HG02852 (cell line): Measurements from ENCODE around the gene SEMA3D.
A peak's percentile ranks its signal among the peaks of the same experiment; 100 is the strongest.

Source experiments
- ATAC-seq: cut with Tn5 transposase; IDR thresholded peaks from one replicate; pipeline ENCODE4 v1.9.1; 2021; ENCODE audit warnings: mild to moderate bottlenecking, moderate library complexity; ENCODE audit not compliant: unreplicated experiment

The SEMA3D gene

DNA sequence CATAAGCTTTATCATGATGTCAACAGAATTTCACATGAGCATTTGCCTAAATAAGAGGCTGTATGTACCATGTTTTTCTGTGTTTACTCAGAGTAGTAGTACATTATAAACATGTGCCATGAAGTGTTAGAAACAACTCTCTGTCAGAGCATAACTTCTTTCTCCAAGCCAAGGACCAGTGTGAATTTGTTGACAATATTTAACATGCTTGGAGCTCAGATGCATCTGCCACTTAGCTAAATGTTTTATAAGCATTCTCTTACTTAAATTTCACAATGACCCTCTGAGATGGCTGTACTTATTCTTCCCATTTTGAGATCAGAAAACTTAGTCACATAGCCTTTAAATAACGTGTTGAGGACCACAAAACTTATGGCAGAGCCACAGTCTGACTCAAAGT lies 105.0 kb downstream of the SEMA3D start:
- no peak for ATAC-seq

- no peak for ATAC-seq
These were observed 105.5 kb downstream of the SEMA3D start for GRCh38 chr7:85081392-85081791.

GRCh38 chr7:85079434-85079833 lies 107.4 kb downstream of the SEMA3D start:
- no peak for ATAC-seq

DNA sequence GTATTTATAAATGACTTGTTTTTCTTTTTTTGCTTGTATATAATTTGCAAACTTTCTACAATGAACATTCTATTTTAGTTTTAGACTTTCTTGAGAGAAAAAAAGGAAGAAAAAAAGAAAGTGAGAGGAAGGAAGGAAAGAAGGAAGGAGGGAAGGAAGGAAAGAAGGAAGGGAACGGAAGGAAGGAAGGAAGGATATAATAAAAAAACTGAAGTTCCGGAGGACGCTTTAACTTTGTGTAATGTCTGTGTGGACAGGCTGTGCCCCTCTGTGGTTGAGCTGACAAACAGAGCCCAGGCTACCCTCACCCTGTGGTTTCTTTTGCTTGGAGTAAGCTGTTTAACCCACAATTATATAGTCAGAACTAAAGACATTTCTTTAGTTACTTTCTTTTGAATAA lies 108.7 kb downstream of the SEMA3D start:
- ATAC-seq, result no peak

DNA sequence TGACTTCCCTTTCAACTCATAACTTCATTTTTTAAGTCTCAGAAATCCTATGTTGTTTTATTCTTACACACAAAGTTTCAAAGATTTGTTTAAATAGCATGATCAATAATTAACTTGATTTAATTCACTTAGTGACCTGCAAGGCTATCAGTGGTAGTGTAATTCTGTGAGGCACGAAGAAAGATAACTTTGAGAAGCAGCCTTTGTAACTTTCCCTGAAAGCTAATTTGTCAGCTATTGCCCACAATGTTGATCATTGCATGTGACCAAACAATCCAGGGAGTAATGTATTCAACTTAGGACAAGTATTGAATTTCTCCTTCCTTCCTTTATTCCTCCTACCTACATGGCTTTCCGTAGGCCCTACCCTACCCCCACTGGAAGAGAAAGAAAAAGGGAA lies 111.0 kb downstream of the SEMA3D start:
- ATAC-seq, result no peak

GRCh38 chr7:85074992-85075391 lies 111.9 kb downstream of the SEMA3D start:
- ATAC-seq, result no peak

DNA sequence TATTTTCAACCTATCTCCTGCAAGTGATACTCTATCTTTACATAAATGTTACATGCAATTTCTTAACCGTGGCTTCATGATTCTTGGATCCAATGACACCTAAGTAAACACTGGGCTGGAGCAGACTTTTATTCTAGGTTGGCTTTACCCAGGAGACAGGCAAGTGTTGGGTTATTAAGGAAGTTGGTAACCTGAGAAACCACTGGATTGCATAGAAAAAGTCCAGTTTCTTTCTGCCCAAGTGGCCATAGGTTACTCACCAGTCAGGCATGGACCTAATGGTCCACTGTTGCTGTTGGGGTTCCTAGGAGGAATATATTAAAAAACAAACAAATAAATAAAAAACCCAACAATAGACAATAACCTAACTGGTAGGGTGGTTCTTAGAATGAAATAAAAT lies 112.8 kb downstream of the SEMA3D start:
- ATAC-seq, result no peak

GRCh38 chr7:85070967-85071628 lies 115.8 kb downstream of the SEMA3D start:
- ATAC-seq, result no peak

DNA sequence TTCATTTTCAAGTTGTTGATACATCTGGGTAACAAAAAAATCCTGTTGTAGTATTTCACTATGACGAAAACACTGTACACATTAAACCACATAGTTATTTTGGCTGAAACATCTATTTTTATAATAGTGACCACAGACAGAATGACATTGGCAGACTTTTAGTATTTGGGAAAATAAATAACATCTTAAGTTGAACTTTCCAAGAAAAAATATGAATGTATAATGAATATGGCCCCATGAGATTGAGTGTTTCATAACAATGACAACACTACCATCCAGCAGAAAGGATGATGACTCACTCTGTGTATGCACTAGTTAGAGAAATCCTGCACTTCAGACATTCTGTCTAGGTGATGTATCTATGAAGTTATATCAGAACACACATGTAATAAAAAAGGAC lies 118.1 kb downstream of the SEMA3D start:
- ATAC-seq, result no peak

DNA sequence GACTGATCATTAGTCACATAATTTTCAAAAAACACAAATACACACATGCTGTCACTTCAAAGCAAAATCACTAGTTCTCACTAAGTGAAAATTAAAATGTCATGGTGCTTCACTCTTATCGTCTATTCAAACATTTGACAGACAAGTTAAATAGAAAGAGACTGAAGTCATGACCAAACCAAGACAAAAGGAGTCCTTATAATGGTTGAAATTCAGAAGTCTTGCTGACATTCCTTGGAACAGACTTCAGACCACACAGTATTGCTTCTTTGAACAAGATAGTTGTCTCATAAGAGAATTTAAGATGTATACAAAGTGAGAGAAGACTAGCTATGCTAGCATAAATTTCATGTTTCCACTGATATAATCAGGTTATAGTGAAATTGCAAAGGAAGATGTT lies 119.5 kb downstream of the SEMA3D start:
- no peak for ATAC-seq

DNA sequence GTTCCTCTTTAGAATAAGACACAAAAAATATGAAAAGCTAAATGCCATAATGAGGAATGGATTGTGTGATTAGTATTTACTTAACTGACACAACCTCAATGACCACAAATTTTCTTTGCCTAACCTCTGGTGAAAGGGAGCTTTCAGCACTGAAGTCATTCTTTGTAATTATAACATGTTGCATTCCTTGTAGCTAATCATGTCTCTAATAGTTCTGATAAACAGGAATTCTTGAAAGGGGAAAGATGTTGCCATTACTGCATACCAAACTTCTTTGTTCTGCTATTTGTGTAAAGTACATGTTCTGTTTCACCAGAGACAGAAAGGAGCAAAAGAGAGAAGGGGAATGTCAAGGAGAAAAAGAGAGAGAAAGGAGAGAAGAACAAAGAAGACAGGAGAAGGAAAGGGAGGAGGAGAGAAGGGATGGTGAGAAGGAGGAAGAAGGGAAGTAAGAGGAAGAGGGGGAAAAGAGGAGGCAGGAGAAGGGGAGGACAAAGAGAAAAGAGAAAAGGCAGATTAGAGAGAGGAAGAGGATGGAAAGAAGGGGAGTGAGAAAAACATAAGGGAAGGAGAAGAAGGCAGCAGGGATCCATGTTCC lies 120.9 kb downstream of the SEMA3D start:
- no peak for ATAC-seq

GRCh38 chr7:85065306-85065705 lies 121.5 kb downstream of the SEMA3D start:
- no peak for ATAC-seq

- no peak for ATAC-seq
These were observed 124.2 kb downstream of the SEMA3D start for GRCh38 chr7:85062651-85063050.

DNA sequence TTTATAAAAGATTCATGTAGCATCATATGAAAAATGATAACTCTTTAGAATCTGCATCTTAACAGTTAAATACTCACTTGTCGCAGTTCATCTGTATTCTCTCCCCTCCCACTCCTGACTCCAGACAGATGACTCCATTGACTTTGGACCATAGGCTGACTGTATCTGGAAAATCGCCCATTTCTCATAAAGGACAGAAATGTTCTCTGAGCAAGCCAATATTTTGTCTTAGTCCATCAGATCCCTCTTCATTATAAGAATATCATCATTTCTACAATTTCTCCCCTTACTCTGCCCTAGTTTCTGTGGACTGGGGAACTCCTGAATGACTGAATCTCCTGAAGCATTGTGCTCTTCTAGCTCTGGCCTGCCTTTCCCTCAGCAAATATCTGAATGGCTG lies 125.4 kb downstream of the SEMA3D start:
- ATAC-seq, result no peak

GRCh38 chr7:85060696-85061095 lies 126.2 kb downstream of the SEMA3D start:
- no peak for ATAC-seq

GRCh38 chr7:85055906-85056305 lies 130.9 kb downstream of the SEMA3D start:
- ATAC-seq, result no peak

GRCh38 chr7:85055196-85055595 lies 131.7 kb downstream of the SEMA3D start:
- no peak for ATAC-seq

- no peak for ATAC-seq
These were observed 132.6 kb downstream of the SEMA3D start for GRCh38 chr7:85054306-85054705.

GRCh38 chr7:85052894-85053293 lies 134.0 kb downstream of the SEMA3D start:
- ATAC-seq, result no peak

- ATAC-seq, result no peak
These were observed 134.7 kb downstream of the SEMA3D start for GRCh38 chr7:85052056-85052737.

DNA sequence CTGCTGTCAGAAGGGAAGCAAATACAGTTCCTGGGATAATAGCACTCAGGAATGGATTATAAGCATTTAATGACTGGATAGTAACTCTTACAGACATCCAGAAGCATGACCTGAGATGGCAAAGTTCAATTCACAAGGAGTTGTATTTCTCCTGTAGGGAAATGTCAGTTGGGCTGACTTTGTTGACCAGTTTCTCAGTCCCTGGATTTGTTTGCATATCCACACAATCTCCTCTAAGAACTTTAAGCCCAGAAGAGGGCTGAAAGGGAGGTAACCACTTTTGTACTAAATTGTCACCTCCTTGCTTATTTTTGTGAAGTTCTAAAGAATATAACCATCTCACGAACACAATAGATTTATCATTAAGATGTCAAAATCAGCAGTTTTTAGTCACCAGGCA lies 140.3 kb downstream of the SEMA3D start:
- ATAC-seq, result no peak

- peak; percentile 51 for ATAC-seq
These were observed 145.1 kb downstream of the SEMA3D start for GRCh38 chr7:85041605-85042216.
